Panc1 (cell line): Measurements from ENCODE around the gene KLF15.

Experiments
- CTCF ChIP-seq: fragments of 450-650 bp; IDR thresholded peaks from 2 replicates; pipeline ENCODE4 v1.5.1; 2017; ENCODE audit warnings: mild to moderate bottlenecking
- POLR2AphosphoS5 ChIP-seq: IDR thresholded peaks from 2 replicates; pipeline ENCODE4 v1.6.1; 2012; ENCODE audit warnings: mild to moderate bottlenecking, low read depth, low read length, moderate library complexity
- REST ChIP-seq, 2 experiments: IDR thresholded peaks; 2 replicates each; pipeline ENCODE4 v1.6.1; 2011 to 2012; ENCODE audit warnings: low read depth in 2 of 2, control low read depth in 1 of 2, low read length in 1 of 2, mild to moderate bottlenecking in 1 of 2, moderate library complexity in 1 of 2; ENCODE audit not compliant: insufficient read depth in 1 of 2
- TCF7L2 ChIP-seq: IDR thresholded peaks from 2 replicates; pipeline ENCODE4 v1.6.1; 2011; ENCODE audit warnings: mild to moderate bottlenecking, low read depth, low read length, inconsistent platforms

GRCh38 chr3:126314790-126315658 lies 42.2 kb downstream of the KLF15 start:
- TF ChIP-seq CTCF (no peak), POLR2AphosphoS5 (no peak), REST (IDR thresholded peaks at IDR 0.05; ENCODE audit: insufficient read depth in 1 of 2, low read depth in 2 of 2, low read length in 1 of 2) (no peak), TCF7L2 (no peak)
